ENCODE measurements around the gene SIPA1. TPM values are rescaled to one million over a fixed set of nuclear protein-coding genes. Genes with fewer than 3 reads are reported as not detected.
"Not testable (repeated sequence)": the region's sequence is repeated elsewhere in the genome, so short reads cannot be mapped to it uniquely, and the experiment has no call there.

SIPA1 gene
- total RNA-seq, 1 experiment from 2014 or later: 86.9 TPM

- Histone ChIP-seq H3K9me3 (ENCODE audit: control insufficient read depth, insufficient read depth, low read depth, low read length) (no peaks in the 10 kb centered on the region), H3K36me3 (ENCODE audit: control insufficient read depth, insufficient read depth, low read length) (peaks cover 20% of the 10 kb centered on the region), H3K27me3 (ENCODE audit: control insufficient read depth, insufficient read depth, low read length) (no peaks in the 10 kb centered on the region), H3K27ac (ENCODE audit: low read length) (no peak overlapping the region), H3K4me1 (ENCODE audit: control insufficient read depth, insufficient read depth, low read length) (peaks cover 11% of the 10 kb centered on the region), H3K4me3 (ENCODE audit: low read depth in 2 of 2, low read length in 2 of 2) (no peak overlapping the region)
- CTCF ChIA-PET: no interaction called here
- TF ChIP-seq POLR2AphosphoS5 (IDR thresholded peaks at IDR 0.05; ENCODE audit: low read depth, low read length): no peak
- intact Hi-C loops (cut with micrococcal nuclease; ENCODE audit: unreplicated experiment): no loop called here
- POLR2A ChIA-PET: interaction anchor here (0.6 kb wide), 1 partner anchor 151 kb away, joined by 4 read pairs; no protein-coding TSS in a partner anchor
- DNase-seq (ENCODE audit: low read depth, low spot score) (no peak), ATAC-seq (no peak)
- in situ Hi-C loops (cut with HindIII; ENCODE audit: low pct_unique_long_range_greater_than_20kb, low sequenced_read_pairs): no loop called here
- BruUV-seq (replicated peaks): no TSS peak
These were observed 22.1 kb downstream of the SIPA1 start for GRCh38 chr11:65660038-65660437.

- BruUV-seq (replicated peaks): not testable (repeated sequence)
These were observed 23.0 kb downstream of the SIPA1 start for GRCh38 chr11:65660908-65661307.

GRCh38 chr11:65661599-65662246, 23.8 kb downstream of the SIPA1 start:
- H3K27ac ChIP-seq (ENCODE audit: low read length): peak overlapping the region; percentile 93
- CTCF ChIA-PET: interaction anchor here (0.6 kb wide), 1 partner anchor 101 kb away, joined by 10 read pairs; no protein-coding TSS in a partner anchor
- in situ Hi-C loops (cut with HindIII; ENCODE audit: low pct_unique_long_range_greater_than_20kb, low sequenced_read_pairs): no loop called here
- H3K36me3 ChIP-seq (ENCODE audit: control insufficient read depth, insufficient read depth, low read length): peaks cover 20% of the 10 kb centered on the region
- H3K4me1 ChIP-seq (ENCODE audit: control insufficient read depth, insufficient read depth, low read length): peaks cover 11% of the 10 kb centered on the region
- DNase-seq (ENCODE audit: low read depth, low spot score): no peak
- H3K4me3 ChIP-seq (ENCODE audit: low read depth in 2 of 2, low read length in 2 of 2): peak overlapping the region; percentile 81 to 100
- POLR2A ChIA-PET: no interaction called here
- H3K27me3 ChIP-seq (ENCODE audit: control insufficient read depth, insufficient read depth, low read length): no peaks in the 10 kb centered on the region
- TF ChIP-seq, protein P1, sequence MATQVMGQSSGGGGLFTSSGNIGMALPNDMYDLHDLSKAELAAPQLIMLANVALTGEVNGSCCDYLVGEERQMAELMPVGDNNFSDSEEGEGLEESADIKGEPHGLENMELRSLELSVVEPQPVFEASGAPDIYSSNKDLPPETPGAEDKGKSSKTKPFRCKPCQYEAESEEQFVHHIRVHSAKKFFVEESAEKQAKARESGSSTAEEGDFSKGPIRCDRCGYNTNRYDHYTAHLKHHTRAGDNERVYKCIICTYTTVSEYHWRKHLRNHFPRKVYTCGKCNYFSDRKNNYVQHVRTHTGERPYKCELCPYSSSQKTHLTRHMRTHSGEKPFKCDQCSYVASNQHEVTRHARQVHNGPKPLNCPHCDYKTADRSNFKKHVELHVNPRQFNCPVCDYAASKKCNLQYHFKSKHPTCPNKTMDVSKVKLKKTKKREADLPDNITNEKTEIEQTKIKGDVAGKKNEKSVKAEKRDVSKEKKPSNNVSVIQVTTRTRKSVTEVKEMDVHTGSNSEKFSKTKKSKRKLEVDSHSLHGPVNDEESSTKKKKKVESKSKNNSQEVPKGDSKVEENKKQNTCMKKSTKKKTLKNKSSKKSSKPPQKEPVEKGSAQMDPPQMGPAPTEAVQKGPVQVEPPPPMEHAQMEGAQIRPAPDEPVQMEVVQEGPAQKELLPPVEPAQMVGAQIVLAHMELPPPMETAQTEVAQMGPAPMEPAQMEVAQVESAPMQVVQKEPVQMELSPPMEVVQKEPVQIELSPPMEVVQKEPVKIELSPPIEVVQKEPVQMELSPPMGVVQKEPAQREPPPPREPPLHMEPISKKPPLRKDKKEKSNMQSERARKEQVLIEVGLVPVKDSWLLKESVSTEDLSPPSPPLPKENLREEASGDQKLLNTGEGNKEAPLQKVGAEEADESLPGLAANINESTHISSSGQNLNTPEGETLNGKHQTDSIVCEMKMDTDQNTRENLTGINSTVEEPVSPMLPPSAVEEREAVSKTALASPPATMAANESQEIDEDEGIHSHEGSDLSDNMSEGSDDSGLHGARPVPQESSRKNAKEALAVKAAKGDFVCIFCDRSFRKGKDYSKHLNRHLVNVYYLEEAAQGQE (IDR thresholded peaks at IDR 0.05; ENCODE audit: insufficient read depth in 1 of 2, low read depth in 2 of 2, low read length in 1 of 2): no peak
- TF ChIP-seq POLR2AphosphoS5 (IDR thresholded peaks at IDR 0.05; ENCODE audit: low read depth, low read length): no peak
- no peak for TF ChIP-seq SIN3A (IDR thresholded peaks at IDR 0.05; ENCODE audit: borderline replicate concordance, insufficient read depth, low read depth, low read length)
- no peak for TF ChIP-seq TCF7L2 (IDR thresholded peaks at IDR 0.05; ENCODE audit: low read depth, low read length)
- no peak for TF ChIP-seq CTCF (IDR thresholded peaks at IDR 0.05)
- ATAC-seq: no peak
- no peaks in the 10 kb centered on the region for H3K9me3 ChIP-seq (ENCODE audit: control insufficient read depth, insufficient read depth, low read depth, low read length)
- BruUV-seq (replicated peaks): TSS peak; percentile 60
- intact Hi-C loops (cut with micrococcal nuclease; ENCODE audit: unreplicated experiment): no loop called here

More at GRCh38 chr11:65660908-65661307, 23.0 kb downstream of the SIPA1 start:
- Histone ChIP-seq H3K36me3 (ENCODE audit: control insufficient read depth, insufficient read depth, low read length) (peaks cover 20% of the 10 kb centered on the region), H3K4me1 (ENCODE audit: control insufficient read depth, insufficient read depth, low read length) (peaks cover 11% of the 10 kb centered on the region), H3K4me3 (ENCODE audit: low read depth in 2 of 2, low read length in 2 of 2) (peak overlapping the region in 1 of 2 experiments; percentile 100; a peak in 1 of 4 replicates), H3K27ac (ENCODE audit: low read length) (0 out of 2 replicates have a peak overlapping the region, but pooled peaks have one; percentile 93)
- intact Hi-C loops (cut with micrococcal nuclease; ENCODE audit: unreplicated experiment); ATAC-seq; H3K27me3 ChIP-seq (ENCODE audit: control insufficient read depth, insufficient read depth, low read length); H3K9me3 ChIP-seq (ENCODE audit: control insufficient read depth, insufficient read depth, low read depth, low read length); POLR2A ChIA-PET; in situ Hi-C loops (cut with HindIII; ENCODE audit: low pct_unique_long_range_greater_than_20kb, low sequenced_read_pairs); DNase-seq (ENCODE audit: low read depth, low spot score): not testable (repeated sequence)
- CTCF ChIA-PET: interaction anchor here (0.6 kb wide), 1 partner anchor 100 kb away, joined by 10 read pairs; no protein-coding TSS in a partner anchor

All from Panc1 (cell line).